Measurements from ENCODE around the gene TIAM2. TPM values are rescaled to one million over a fixed set of nuclear protein-coding genes. Genes with fewer than 3 reads are reported as not detected.
"Not testable (repeated sequence)": the region's sequence is repeated elsewhere in the genome, so short reads cannot be mapped to it uniquely, and the experiment has no call there.

The TIAM2 gene
- total RNA-seq, 2 experiments from 2014 or later = 19.2 to 21.1 TPM

DNA sequence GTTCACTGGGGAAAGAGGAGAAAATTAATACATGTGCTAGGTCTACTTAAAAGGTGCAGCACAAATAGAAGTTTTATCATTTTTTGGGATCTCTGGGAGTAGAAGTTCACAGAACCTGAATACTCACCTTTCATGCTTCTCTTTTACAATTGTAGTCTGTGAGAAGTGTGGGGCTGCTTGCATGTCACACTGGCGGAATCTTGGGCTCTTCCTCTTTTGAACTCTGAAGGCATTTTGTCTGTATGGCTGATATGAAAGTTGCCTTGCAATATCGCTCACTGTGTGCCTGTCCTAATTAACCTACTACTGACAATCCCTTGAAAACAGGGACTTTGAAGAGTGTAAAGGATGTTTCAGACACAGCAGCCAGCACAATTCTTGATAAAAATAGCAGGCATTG is 202.8 kb downstream of the TIAM2 start:
- ChIA-PET CTCF (no interaction called here), POLR2A (no interaction called here)

DNA sequence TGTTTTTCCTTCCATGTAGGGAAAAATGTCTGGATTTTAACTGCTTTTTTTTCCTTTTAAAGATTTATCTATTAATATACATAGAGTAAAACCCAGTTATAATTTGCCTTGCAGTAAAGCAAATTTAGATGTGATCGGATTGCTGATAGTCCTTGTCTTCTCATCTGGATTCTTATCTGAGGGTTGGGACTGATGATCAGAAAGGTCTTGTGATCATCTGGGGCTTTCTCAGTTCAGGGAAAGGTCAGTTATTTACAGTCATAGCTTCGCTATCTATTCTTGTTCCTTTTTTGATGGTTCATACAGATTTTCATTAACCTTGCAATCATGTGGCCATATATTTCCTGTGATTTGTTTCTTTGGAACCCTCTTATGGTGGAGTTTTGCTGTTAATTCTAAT is 204.9 kb downstream of the TIAM2 start:
- ChIA-PET CTCF (no interaction called here), POLR2A (no interaction called here)

DNA sequence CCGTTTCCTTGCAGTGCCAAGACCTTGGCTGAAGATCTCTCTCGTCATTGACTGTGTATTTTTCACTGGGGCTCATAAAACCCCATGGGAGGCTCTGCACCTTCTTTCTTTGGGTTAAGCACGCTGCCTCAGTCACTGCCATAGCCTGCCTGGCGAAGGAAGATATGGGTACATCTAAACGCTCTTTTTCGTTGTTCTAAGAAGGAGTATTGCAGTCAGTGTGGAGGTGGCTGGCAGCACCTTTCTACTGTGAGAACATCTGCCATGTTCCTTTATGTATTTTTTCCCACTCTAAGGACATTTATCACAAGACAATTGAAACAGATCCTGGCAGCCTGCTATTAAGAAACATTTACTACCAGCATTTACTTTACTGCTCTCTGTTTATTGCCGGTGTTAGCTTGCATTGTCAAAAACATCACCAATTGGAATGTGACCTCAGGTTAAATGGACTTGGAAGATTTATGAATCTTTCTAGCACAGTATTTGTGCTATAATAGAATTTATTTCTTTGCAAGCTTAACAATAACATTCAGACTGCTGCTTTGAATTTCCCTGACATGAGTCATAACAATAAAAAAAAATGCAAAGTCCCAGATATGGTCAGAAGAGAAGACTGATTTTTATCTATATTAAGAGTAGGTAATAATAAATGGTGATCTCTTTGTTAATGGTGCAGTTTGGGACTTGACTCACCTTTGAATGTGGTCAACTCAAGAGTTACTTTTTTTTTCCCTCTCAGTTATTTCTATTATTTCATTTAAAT is 206.5 kb downstream of the TIAM2 start:
- POLR2A ChIA-PET = no interaction called here
- CTCF ChIA-PET = no interaction called here

DNA sequence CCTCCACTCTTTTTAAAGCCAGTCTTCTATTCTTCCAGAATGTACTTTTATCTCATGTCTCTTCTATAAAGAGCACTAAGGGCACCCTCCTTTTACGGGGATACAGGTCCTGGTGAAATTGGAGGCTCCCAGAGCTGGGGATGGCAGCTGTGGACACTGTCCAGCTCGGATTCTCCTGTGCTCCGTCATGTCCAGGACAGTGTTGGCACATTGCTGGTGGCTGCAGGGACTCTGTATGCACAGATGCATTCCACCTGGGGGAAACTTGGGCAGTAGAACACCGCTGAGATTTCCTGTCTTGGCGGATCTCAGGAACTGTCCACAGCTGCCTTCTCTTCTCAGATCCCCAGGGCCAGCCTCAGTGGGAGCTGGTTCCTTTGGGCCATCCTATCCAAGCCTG is 212.1 kb downstream of the TIAM2 start:
- CTCF ChIA-PET = interaction anchor here (1.1 kb wide), 1 partner anchor 19 kb away, joined by 3 read pairs; no protein-coding TSS in a partner anchor
- POLR2A ChIA-PET = no interaction called here

DNA sequence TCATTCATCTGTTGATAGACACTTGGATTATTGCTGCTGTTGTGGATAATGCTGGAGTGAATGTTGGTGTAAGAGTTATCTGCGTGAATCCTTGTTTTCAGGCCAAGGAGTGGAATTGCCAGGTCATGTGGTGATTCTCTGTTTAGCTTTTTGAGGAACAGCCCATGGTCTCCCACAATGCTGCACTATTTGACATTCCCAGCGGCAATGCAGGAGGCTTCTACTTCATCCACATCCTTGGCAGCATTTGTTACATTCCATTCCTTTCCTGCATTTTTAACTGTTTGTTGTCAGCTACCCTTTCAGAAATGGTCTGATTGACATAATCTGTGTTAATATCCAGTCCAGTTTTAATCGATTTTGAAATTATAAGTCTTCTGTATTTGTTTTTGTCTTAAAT is 217.0 kb downstream of the TIAM2 start:
- ChIA-PET POLR2A (no interaction called here), CTCF (no interaction called here)

DNA sequence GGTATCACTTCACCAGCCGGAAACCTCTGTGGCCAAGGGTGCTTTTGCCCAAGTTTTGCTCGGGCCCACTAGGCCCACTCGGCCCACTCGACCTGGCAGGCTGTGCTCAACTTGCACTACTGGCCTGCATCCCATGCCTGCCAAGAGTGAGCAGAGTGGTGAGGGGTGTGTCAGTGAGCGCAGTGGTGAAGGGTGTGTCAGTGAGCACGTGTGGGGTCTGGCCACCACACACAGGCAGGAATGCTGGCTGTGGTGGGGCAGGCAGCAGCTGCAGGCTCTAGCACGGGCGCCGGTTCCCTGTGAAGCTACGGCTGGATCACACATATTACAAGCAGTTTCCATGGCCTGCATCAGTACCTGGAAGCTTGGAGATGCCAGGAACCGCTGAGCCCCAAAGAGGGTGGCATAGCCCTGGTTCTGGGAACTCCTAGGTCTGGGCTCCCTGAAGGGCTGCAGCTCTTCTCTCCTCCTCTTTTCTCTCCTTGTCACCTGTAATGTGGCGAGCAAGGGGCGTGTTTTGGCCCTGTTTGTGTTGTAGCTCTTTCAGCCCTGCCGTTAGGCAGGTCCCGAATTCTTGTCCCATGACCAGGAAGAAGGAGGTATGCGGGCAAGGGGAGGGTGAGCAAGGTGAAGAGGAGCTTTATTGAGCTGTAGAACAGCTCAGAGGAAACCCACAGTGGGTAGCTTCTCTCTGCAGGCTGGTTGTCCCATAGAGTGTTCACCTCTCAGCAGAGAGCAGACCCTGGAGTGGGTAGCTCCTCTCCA is 217.7 kb downstream of the TIAM2 start:
- ChIA-PET CTCF (interaction anchor here (0.7 kb wide), 1 partner anchor 206 kb away, joined by 3 read pairs; no protein-coding TSS in a partner anchor), POLR2A (no interaction called here)

DNA sequence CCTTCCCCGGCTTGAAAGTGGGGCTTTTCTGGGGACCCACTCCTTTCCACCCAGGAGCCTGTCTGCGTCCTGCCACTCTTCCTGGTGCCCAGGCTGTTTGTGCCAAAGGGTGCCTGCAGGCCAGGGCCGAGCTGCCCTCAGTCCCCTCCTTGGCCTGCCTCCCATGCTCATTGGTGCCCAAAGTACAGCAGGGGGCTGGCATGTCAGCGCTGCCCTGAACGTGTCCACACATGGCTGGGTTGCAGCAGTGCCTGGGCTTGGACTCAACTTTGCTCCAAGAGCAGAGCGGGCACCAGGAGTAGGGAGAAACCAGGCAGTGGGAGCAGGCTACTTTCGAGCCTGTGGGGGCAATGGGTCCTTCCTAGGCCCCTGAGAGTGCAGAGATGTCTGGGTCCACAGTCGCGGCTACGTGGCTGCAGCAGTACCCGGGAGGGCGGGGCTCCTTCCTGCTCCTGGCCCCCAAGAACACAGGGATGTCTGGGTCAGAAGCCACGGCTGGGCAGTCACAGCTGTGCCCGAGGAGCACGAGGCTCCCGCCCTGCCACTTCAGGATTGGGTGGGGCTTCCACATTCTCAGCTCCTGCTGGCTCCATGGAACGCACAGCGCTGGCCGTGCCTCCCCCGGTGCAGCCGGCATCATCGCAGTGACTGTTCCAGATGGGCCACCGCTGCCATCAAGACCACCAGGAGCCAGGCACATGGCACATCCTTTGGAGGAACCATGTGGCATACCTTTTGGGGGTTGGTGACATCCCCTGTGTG is 218.7 kb downstream of the TIAM2 start:
- ChIA-PET POLR2A (no interaction called here), CTCF (interaction anchor here (0.7 kb wide), 1 partner anchor 205 kb away, joined by 3 read pairs; no protein-coding TSS in a partner anchor)

DNA sequence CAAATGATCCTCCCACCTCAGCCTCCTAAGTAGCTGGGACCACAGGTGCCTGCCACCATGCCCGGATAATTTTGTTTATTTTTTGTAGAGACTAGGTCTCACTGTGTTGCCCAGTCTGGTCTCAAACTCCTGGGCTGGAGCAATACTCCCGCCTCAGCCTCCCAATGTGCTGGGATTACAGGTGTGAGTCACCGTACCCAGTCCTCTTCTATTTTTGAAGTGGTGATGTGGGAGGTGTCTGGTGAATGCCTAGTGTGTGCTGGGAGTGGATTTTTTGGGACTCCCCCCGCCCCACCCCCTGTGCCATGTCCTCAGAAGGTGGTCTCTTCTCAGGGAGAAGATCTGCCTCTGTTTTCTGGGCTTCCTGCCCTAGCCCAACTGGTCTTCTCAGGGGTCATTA is 220.8 kb downstream of the TIAM2 start:
- CTCF ChIA-PET = no interaction called here
- POLR2A ChIA-PET = no interaction called here

DNA sequence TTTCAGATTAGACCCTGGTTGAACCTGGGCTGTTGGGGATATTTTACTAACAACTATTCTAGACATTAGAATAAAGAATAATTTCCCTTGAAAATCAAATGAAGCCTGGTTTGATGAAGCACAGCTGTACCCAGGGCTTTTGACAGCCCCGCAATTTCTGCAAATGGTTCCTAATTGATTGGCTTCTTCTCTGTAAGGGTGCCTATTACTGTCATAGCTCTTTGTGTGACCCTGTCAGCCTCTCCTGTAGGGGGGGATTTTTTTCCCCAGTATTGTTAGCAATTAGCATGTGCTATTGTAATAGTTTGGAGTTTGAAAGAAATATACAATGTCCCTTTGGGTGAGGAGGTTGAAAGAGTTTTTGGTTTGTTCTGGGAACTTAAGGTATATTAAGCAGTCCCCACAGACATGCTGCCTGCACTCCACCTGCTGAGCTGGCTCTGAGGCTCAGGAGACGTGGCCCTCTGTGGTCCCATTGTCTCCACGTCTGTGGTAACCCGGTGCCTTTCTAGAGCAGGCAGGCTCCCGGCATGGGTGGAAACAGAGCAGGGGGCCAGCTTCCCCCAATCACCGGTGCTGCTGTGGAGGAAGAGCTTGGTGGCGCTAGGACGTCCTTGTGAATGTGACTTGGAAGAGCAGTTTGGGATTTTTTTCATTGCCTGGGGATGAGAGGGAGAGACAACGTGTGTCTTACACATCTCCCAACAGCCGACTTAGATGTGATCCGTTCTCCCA is 221.4 kb downstream of the TIAM2 start:
- ChIA-PET CTCF (no interaction called here), POLR2A (no interaction called here)

DNA sequence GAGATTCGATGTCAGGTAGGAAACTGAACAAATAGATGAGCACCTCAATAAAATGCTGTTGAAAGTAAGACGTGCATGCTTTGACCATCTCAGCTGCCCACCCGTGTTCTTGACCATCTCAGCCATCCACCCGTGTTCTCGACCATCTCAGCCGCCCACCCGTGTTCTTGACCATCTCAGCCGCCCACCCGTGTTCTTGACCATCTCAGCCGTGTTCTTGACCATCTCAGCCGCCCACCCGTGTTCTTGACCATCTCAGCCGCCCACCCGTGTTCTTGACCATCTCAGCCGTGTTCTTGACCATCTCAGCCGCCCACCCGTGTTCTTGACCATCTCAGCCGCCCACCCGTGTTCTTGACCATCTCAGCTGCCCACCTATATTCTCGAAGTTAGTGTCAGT is 223.6 kb downstream of the TIAM2 start:
- CTCF ChIA-PET, POLR2A ChIA-PET: not testable (repeated sequence)

DNA sequence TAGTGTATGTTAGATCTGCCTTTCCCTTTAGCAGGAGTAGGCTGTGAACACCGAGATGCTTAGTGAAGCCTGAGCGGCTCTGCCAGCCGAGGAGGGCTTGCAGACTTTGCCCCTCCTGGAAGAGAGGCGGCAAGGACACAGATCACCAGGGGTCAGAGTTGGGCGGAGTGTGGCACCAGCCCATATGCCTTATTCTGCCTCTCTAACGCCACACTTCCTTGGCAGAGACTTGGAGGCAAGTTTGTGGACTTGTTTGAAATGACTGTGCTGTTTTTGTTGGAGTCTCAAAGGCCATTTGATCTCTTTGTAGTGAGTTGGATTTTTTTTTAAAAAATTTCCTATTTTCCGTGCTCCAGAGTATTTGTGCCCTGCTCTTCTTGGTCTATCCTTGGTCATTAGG is 224.2 kb downstream of the TIAM2 start:
- POLR2A ChIA-PET = no interaction called here
- CTCF ChIA-PET = no interaction called here

DNA sequence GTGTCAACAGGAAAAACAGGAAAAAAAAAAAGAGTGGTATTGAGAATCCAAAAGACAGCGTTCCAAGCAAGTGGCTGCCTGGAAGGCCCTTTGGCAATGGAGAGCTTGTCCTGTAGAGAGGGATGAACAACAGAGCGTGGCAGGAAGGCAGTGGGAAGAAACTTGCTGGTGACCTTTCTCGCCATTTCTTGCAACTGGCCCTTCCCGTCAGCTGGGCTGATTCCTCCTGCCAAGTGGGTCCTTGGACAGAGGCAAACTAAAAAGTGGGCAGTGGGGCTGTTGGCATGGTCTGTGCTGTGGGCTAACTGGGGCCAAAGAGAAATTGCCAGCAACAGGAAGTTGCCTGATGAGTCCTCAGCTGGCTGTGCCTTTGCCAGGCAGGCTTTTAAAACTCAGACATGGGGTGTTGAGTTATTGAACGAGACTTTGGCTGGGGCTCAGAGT is 224.8 kb downstream of the TIAM2 start:
- CTCF ChIA-PET = no interaction called here

DNA sequence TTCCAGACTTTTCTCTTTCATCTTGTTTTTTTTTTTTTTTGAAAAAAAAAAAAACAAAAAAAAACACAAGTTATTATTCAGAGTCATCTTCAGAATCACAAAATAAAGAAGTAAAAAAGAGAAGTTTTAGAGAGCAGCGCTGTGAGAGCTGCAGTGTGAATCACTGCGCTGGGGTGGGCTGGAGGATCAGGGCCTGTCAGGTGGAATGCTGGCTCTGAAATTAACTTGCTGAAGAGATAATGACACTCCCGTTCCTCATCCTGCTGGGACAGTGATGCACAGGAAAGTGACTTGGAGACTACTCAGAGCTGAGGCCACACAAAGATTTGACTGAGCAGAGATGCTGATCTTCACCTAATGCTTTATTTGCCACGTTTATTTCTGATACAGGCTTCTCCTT is 226.0 kb downstream of the TIAM2 start:
- CTCF ChIA-PET = interaction anchor here (1.4 kb wide), 1 partner anchor 12 kb away, joined by 3 read pairs; no protein-coding TSS in a partner anchor
- POLR2A ChIA-PET = no interaction called here

More for the DNA sequence above, 224.8 kb downstream of the TIAM2 start:
- POLR2A ChIA-PET = no interaction called here

DNA sequence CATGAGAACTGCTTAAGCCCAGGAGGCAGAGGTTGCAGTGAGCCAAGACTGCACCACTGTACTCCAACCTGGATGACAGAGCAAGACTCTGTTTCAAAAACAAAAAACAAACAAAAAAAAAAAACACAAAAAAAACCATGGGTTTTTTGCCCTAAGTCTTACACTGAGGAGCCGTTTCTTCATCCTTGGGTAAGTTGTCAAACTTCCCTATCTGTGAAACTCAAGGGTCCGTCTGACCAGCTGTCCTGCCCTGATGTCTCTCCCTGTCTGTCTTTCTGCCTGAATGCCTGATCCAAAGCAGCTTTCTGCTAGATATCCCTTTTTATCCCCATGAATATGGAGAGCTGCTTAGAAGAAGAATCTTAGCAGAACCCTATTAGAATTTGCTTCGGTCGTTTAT is 227.4 kb downstream of the TIAM2 start:
- ChIA-PET POLR2A (no interaction called here), CTCF (no interaction called here)

DNA sequence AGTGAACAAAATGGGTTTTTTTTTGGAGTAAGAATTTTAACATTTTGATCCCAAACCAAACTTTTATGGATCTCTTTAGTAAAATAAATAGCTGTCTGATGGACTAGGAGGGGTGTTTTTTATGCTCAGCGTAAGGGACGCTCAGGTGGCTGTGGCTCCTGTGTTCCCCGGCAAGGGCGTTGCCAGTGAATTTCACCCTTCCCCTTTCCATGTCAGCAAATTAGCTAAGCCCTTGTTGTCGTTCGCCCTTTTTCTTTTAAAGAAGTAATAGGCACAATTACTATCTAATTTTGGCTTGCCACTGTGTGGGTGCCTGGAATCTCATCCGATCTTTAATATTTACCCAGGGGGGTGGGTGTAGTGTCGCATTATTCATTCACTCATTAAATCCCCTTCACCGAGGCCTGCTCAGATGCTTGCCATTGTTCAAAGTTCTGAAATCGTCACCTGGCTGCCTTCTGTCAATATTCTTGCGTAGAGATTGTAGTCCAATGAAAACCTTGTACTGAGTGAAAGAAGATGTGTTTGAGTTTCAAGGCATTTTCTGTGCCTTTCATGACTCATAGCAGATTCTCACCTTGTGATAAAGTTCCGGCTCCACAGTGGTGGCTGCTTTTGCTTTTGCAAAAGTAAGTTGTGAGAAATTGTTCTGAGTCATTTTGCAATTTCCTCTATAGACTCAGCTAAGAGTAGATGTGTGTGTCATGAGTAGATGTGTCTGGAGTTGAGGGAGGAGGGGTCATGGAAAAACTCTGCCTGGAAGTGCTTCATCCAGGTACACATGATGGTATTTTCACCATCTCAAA is 228.7 kb downstream of the TIAM2 start:
- ChIA-PET POLR2A (interaction anchor here (0.6 kb wide), 1 partner anchor 54 kb away, joined by 3 read pairs; no protein-coding TSS in a partner anchor), CTCF (interaction anchor here (0.7 to 1.6 kb wide), 3 partner anchors 46 to 1921 kb away, joined by 3 to 5 read pairs (median 4); no protein-coding TSS in a partner anchor)

DNA sequence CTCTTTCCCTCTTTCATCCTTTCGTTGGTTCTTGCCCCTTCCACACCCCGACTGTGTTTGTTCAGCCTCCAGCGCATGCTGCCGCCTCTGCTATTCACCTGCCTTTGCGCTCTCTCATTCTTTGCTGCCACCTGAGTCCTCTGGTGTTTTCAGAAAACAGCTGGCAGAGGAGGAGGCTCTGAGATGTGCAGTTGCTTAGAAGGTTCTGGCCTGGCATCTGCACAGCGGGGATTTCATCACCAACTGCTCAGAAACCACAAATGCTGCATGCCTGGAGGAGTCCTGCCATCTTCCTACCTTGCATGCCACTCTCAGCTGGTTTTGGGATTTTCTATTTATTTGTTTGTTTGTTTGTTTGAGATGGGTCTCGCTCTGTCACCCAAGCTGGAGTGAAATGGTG is 229.5 kb downstream of the TIAM2 start:
- POLR2A ChIA-PET = no interaction called here

DNA sequence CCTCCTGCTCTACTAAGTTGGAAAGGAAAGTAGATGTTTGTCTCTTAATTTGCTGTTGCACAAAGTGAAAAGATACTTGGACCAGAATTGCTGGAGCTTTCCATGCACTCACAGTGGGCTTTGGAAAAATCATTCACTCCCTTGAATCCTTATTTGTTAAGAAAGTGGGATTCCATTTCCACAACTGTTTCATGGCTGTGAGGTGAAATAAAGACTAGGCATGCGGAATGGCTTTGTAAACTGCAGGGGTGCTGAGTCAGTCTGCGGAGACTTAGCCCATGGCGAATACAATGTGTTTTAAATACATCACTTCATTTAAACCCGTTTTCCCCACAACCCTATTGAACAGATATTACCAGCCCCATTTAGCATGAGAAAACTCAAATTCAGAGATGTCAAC is 231.9 kb downstream of the TIAM2 start:
- ChIA-PET POLR2A (interaction anchor here (0.5 kb wide), 1 partner anchor 616 kb away, joined by 3 read pairs; no protein-coding TSS in a partner anchor), CTCF (no interaction called here)

More for the DNA sequence above, 229.5 kb downstream of the TIAM2 start:
- CTCF ChIA-PET = interaction anchor here (1.0 kb wide), 1 partner anchor 53 kb away, joined by 3 read pairs; no protein-coding TSS in a partner anchor

DNA sequence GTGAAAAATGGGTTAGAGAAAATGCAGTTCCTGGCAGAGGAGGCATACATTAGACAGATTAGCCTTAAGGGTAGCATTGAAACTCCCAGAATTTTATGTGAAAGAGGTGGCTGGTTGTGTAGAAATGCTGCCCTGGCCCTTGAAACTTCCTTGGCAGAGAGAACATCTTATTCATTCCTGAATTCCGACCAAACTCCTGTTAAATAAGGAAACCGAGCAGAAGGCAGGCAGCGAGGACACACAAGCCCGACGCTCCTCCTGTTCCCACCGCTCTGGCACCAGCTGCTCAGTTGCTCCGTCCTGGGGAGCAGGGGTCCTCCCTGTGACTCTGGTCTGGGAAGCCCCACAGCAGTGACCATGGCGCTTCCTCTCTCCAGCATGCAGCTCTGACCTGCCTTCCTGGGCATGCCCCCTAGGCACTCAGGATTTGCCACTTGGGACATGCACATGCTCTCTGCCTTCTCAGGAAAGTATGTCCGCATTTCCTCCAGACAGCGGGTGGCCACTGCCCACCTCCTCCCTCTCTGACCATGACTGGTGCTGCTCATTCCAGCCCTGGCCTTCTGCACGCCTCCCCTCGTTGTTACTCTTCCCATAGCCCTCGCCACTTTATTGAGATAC is 233.5 kb downstream of the TIAM2 start:
- POLR2A ChIA-PET = no interaction called here
- CTCF ChIA-PET = no interaction called here
